Mesothelial cell of epicardium (in vitro differentiated cells): ENCODE measurements around the gene GRAP. TPM values are rescaled to one million over a fixed set of nuclear protein-coding genes. Genes with fewer than 3 reads are reported as not detected.
"Not testable (repeated sequence)": the region's sequence is repeated elsewhere in the genome, so short reads cannot be mapped to it uniquely, and the experiment has no call there.

Experiments
- DNase-seq, 2 experiments: peaks; one replicate each; pipeline ENCODE4 v3.0.0; 2021; ENCODE audit warnings: low spot score in 2 of 2; ENCODE audit not compliant: unreplicated experiment in 2 of 2
- H3K27ac Mint-ChIP-seq: 2 replicates; pipeline ENCODE4 v1.8.0; 2021; ENCODE audit warnings: mixed read lengths
- H3K27me3 Mint-ChIP-seq: 2 replicates; pipeline ENCODE4 v1.8.0; 2021; ENCODE audit warnings: low read depth, mixed read lengths
- H3K36me3 Mint-ChIP-seq: 2 replicates; pipeline ENCODE4 v1.8.0; 2021; ENCODE audit warnings: mixed read lengths
- H3K4me1 Mint-ChIP-seq: 2 replicates; pipeline ENCODE4 v1.8.0; 2021; ENCODE audit warnings: mixed read lengths
- H3K4me3 Mint-ChIP-seq: 2 replicates; pipeline ENCODE4 v1.8.0; 2021; ENCODE audit warnings: mild to moderate bottlenecking, moderate library complexity, mixed read lengths
- H3K9me3 Mint-ChIP-seq: 2 replicates; pipeline ENCODE4 v1.8.0; 2021; ENCODE audit warnings: mixed read lengths
- total RNA-seq: library from RNA; stranded (reverse); gene quantifications from 3 replicates; pipeline ENCODE4 v1.2.1, GENCODE V29; 2021
- TF ChIP-seq, protein P1 (sequence below): fragments of 200-600 bp; sonication (generic); IDR thresholded peaks from one replicate; pipeline ENCODE4 v1.5.0; 2021; ENCODE audit warnings: antibody characterized with exemption; ENCODE audit not compliant: unreplicated experiment

The GRAP gene
- total RNA-seq, 1 donor from 2014 or later, result 1.8 TPM

DNA sequence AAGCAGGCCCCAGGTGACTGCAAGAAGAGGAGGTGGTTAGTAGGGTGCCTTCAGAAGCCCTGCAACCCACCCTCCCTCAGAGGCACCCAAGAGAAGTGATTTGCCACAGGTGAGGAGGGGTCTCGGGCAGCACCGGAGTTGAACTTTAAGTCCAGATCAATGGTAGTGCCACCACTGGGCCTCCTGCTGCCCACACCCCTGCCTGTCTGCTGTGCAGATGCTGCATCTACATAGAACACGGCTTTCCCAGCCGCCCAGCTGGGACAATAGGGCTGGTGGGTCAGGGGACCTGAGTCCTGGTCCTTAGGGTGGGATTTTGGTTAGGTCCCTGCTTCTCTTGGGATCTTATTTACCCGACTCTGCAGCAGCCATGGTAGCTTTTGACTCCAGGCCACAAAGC, 24.6 kb downstream of the GRAP start:
- no peak for DNase-seq
- Mint-ChIP-seq H3K27ac (no peak overlapping the region), H3K4me1 (peaks cover 19% of the 10 kb centered on the region), H3K4me3 (no peak overlapping the region), H3K9me3 (no peaks in the 10 kb centered on the region), H3K27me3 (no peaks in the 10 kb centered on the region), H3K36me3 (no peaks in the 10 kb centered on the region)
- TF ChIP-seq, protein P1, sequence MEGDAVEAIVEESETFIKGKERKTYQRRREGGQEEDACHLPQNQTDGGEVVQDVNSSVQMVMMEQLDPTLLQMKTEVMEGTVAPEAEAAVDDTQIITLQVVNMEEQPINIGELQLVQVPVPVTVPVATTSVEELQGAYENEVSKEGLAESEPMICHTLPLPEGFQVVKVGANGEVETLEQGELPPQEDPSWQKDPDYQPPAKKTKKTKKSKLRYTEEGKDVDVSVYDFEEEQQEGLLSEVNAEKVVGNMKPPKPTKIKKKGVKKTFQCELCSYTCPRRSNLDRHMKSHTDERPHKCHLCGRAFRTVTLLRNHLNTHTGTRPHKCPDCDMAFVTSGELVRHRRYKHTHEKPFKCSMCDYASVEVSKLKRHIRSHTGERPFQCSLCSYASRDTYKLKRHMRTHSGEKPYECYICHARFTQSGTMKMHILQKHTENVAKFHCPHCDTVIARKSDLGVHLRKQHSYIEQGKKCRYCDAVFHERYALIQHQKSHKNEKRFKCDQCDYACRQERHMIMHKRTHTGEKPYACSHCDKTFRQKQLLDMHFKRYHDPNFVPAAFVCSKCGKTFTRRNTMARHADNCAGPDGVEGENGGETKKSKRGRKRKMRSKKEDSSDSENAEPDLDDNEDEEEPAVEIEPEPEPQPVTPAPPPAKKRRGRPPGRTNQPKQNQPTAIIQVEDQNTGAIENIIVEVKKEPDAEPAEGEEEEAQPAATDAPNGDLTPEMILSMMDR, result no peak

DNA sequence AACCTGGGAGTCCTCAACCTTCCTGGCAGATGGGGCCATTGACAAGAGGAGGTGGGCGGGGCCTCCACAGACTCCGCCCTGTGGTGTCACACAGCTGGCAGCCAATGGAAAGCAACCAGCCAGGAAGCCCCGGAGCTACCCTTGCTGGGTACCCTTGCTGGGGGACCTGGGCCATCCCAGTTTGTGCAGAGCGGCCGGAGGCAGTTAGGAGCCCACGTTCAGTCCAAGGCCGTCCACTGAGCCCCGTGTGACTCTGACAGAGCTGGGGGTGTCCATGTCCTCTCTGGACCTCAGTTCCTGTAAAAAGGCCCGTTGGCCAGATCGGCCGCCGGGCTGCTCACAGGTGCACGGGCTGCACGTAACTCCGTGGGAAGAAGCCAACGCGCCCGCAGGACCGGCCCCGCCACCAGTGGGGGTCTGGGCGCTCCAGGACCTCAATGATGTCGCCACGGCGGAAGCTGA, 25.1 kb downstream of the GRAP start:
- no peak for DNase-seq
- Mint-ChIP-seq H3K9me3 (no peaks in the 10 kb centered on the region), H3K4me3 (no peak overlapping the region), H3K27ac (no peak overlapping the region), H3K4me1 (peaks cover 19% of the 10 kb centered on the region), H3K36me3 (no peaks in the 10 kb centered on the region), H3K27me3 (no peaks in the 10 kb centered on the region)
- TF ChIP-seq, protein P1, result no peak

DNA sequence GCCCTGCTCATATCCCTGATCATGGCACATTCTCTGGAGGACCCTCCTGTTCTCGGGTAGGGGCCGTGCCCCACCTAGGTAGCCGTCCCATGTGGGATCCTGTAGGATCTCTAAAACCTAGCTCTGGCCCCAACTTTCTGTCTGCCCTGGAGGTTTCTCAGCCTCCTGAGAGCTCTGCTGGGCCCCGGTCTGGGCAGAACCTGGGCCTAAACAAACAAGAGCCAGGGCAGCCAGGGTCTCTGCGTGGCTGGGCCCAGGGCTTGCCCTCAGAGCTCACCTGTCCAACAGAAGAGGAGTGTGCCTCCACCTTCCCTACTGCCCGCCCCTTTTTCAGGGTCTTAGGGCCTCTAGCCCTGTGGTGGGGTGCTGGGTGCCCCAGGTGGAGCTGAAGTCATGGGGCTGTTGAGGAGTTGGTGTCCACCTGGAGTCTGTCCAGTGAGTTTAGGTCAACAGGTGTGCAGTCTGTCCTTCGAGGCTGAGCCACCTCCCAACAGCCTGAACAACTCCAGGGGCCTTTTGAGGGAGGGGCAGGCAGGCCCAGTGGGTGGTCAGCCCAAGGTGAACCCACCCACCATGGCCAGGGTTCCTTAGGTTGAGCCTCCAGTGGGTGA, 25.6 kb downstream of the GRAP start:
- not testable (repeated sequence) for H3K36me3 Mint-ChIP-seq, DNase-seq, H3K4me3 Mint-ChIP-seq, H3K27ac Mint-ChIP-seq, H3K9me3 Mint-ChIP-seq, H3K27me3 Mint-ChIP-seq
- H3K4me1 Mint-ChIP-seq, result peaks cover 19% of the 10 kb centered on the region

DNA sequence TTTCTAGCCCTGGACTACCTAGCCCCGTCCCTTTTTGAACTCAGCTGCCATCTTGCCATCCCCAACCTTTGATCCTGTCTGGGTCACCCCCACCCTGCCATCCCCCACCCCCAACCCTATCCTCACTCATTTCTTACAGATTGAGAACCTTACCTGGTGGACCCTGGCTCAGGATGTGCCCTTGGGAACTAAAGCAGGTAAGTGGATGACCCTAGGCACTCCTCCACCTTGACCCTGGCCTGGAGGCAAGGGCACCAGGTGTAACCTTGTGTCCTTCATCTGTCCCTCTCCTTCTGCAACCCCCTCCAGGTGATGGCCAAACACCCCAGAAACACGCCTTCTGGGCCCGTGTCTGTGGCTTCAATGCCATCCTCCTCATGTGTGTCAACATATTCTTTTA, 26.7 kb downstream of the GRAP start:
- Mint-ChIP-seq H3K27me3 (no peaks in the 10 kb centered on the region), H3K36me3 (no peaks in the 10 kb centered on the region), H3K4me1 (peaks cover 19% of the 10 kb centered on the region), H3K27ac (no peak overlapping the region), H3K9me3 (no peaks in the 10 kb centered on the region), H3K4me3 (no peak overlapping the region)
- DNase-seq, result peak in 1 of 2 experiments; percentile 5
- TF ChIP-seq, protein P1, result no peak

DNA sequence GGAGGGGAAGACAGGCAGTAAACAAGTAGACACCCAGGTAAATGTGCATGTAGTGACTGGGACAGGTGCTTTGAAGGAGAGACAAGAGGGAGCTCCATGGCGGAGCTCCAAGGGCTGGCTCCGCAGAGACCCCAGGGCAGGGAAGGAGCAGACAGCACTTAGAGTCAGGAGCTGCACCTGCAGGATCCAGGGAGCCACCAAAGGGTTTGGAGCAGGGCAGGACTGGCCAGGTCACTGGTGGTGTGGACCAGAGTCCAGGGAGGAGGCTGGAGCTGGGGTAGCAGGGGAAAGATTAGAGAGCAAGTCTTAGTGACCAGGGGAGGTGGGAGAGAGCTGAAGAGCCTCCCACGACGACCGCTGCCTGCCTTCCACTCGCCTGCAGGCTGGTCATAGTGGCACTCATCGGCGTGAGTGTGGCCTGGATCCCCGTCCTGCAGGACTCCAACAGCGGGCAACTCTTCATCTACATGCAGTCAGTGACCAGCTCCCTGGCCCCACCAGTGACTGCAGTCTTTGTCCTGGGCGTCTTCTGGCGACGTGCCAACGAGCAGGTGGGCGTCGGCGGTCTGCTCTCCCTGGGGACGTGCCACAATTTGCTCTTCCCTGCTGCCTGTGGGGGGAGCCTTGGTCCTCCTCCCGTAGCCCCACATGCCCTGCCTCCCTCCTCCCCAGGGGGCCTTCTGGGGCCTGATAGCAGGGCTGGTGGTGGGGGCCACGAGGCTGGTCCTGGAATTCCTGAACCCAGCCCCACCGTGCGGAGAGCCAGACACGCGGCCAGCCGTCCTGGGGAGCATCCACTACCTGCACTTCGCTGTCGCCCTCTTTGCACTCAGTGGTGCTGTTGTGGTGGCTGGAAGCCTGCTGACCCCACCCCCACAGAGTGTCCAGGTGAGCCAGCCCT, 27.5 kb downstream of the GRAP start:
- H3K27me3 Mint-ChIP-seq, result no peaks in the 10 kb centered on the region
- DNase-seq, result peak in 1 of 2 experiments; percentile 27
- H3K27ac Mint-ChIP-seq, result no peak overlapping the region
- TF ChIP-seq, protein P1, result no peak
- no peaks in the 10 kb centered on the region for H3K36me3 Mint-ChIP-seq
- H3K4me3 Mint-ChIP-seq, result no peak overlapping the region
- H3K9me3 Mint-ChIP-seq, result no peaks in the 10 kb centered on the region
- peaks cover 14% of the 10 kb centered on the region for H3K4me1 Mint-ChIP-seq

DNA sequence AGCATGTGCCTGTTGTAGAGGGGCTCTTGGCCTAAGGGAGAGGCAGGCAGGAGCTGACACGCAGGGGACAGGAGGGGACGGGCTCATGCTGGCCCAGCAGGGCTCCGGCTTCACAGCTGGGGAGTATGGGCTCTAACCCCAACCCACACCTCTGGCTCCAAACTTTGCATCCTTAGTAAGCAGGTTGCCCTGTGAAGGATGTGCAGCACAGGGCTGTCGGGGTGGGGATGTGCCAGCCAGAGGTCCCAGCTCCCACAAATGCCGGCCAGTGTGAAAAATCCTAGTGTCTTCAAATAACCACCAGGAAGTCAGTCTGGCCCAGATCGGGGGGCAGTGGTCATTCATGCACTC, 28.2 kb downstream of the GRAP start:
- H3K27me3 Mint-ChIP-seq, result no peaks in the 10 kb centered on the region
- no peak overlapping the region for H3K27ac Mint-ChIP-seq
- TF ChIP-seq, protein P1, result no peak
- H3K4me3 Mint-ChIP-seq, result no peak overlapping the region
- DNase-seq, result no peak
- peaks cover 14% of the 10 kb centered on the region for H3K4me1 Mint-ChIP-seq
- no peaks in the 10 kb centered on the region for H3K9me3 Mint-ChIP-seq
- H3K36me3 Mint-ChIP-seq, result no peaks in the 10 kb centered on the region
